Lung (tissue), 12 donors: ENCODE data around the gene ELOVL6. TPM values are rescaled to one million over a fixed set of nuclear protein-coding genes. Genes with fewer than 3 reads are reported as not detected.

Experiments
- ATAC-seq: fragments of 200-7000 bp; cut with Tn5 transposase; one replicate; pipeline ENCODE4 v1.9.1; 2020; ENCODE audit warnings: moderate number of reproducible peaks; ENCODE audit not compliant: insufficient read depth, low FRiP score
- DNase-seq, 3 donors: peaks; one replicate each; pipeline ENCODE4 v3.0.0-alpha.2; 2013 to 2017
- H3K27ac ChIP-seq, 2 donors: one replicate each; pipeline ENCODE4 v1.5.1; 2013; ENCODE audit warnings: mild to moderate bottlenecking in 2 of 2, moderate library complexity in 2 of 2, control low read depth in 1 of 2, inconsistent platforms in 1 of 2, low read depth in 1 of 2, low read length in 1 of 2
- H3K27me3 ChIP-seq, 3 donors: one replicate each; pipeline ENCODE4 v1.5.1; 2013; ENCODE audit warnings: low read length in 2 of 3; ENCODE audit not compliant: control insufficient read depth in 3 of 3, insufficient read depth in 3 of 3
- H3K36me3 ChIP-seq, 4 donors: one replicate each; pipeline ENCODE4 v1.5.1; 2013; ENCODE audit warnings: low read length in 4 of 4, mild to moderate bottlenecking in 1 of 4, moderate library complexity in 1 of 4; ENCODE audit not compliant: control insufficient read depth in 4 of 4, insufficient read depth in 4 of 4
- H3K4me1 ChIP-seq, 5 donors: one replicate each; pipeline ENCODE4 v1.5.1; 2013; ENCODE audit warnings: low read length in 5 of 5, mild to moderate bottlenecking in 2 of 5, moderate library complexity in 1 of 5; ENCODE audit not compliant: control insufficient read depth in 5 of 5, insufficient read depth in 5 of 5
- H3K4me3 ChIP-seq: one replicate; pipeline ENCODE4 v1.5.1; 2013; ENCODE audit warnings: mild to moderate bottlenecking, control low read depth, moderate library complexity
- H3K9ac ChIP-seq, 2 donors: one replicate each; pipeline ENCODE4 v1.5.1; 2013; ENCODE audit warnings: low read length in 2 of 2, control low read depth in 1 of 2; ENCODE audit not compliant: insufficient read depth in 1 of 2
- H3K9me3 ChIP-seq, 4 donors: one replicate each; pipeline ENCODE4 v1.5.1; 2013; ENCODE audit warnings: low read length in 3 of 4, mild to moderate bottlenecking in 1 of 4, moderate library complexity in 1 of 4; ENCODE audit not compliant: control insufficient read depth in 4 of 4, insufficient read depth in 3 of 4
- WGBS, 2 donors: extraction: QIAGEN DNeasy Blood & Tissue Kit; methylation state at CpG; one replicate each; pipeline ENCODE4 v1.1.7; 2013; 5-methylcytosine and 5-hydroxymethylcytosine counted together
- polyA plus RNA-seq, 2 donors: library from polyadenylated mRNA; stranded (reverse); fragments of 200-250 nt; gene quantifications; one replicate each; pipeline ENCODE4 v1.2.1, GENCODE V29; 2013
- total RNA-seq, 2 donors: library from RNA; depleted of rRNA in 1 of 2; stranded (reverse); fragments of >200 nt in 1 of 2; gene quantifications; one replicate each; pipeline ENCODE4 v1.2.1, GENCODE V29; 2014 to 2021
- TF ChIP-seq, protein P1 (sequence below): IDR thresholded peaks from 2 replicates; pipeline ENCODE4 v1.5.1; 2012; ENCODE audit warnings: mild to moderate bottlenecking; ENCODE audit errors: control extremely low read depth, extremely low read depth
- donor health status: control.
- donor health status: control.
- donor health status: Bipolar disorder and iron deficiency.
- donor health status: healthy.
- donor health status: DM: yes; HTN: yes; CAD: no.

Gene ELOVL6
- total and polyA plus RNA-seq, 4 donors: 5.5 to 21.1 (median 12.7) TPM

GRCh38 chr4:110112056-110112455 lies 86.4 kb downstream of the ELOVL6 start:
- H3K27ac ChIP-seq: no peak overlapping the region
- no peaks in the 10 kb centered on the region for H3K27me3 ChIP-seq
- TF ChIP-seq, protein P1, sequence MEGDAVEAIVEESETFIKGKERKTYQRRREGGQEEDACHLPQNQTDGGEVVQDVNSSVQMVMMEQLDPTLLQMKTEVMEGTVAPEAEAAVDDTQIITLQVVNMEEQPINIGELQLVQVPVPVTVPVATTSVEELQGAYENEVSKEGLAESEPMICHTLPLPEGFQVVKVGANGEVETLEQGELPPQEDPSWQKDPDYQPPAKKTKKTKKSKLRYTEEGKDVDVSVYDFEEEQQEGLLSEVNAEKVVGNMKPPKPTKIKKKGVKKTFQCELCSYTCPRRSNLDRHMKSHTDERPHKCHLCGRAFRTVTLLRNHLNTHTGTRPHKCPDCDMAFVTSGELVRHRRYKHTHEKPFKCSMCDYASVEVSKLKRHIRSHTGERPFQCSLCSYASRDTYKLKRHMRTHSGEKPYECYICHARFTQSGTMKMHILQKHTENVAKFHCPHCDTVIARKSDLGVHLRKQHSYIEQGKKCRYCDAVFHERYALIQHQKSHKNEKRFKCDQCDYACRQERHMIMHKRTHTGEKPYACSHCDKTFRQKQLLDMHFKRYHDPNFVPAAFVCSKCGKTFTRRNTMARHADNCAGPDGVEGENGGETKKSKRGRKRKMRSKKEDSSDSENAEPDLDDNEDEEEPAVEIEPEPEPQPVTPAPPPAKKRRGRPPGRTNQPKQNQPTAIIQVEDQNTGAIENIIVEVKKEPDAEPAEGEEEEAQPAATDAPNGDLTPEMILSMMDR: no peak
- H3K36me3 ChIP-seq: no peaks in the 10 kb centered on the region
- no peak overlapping the region for H3K9ac ChIP-seq
- 96% methylated on average over 4 of the region's 4 CpGs for WGBS, 2 donors
- H3K9me3 ChIP-seq: no peaks in the 10 kb centered on the region
- H3K4me1 ChIP-seq: peaks cover 0 to 3% (median 0%) of the 10 kb centered on the region in 5 donors
- no peak overlapping the region for H3K4me3 ChIP-seq
- ATAC-seq (no peak), DNase-seq (no peak)

- no peak overlapping the region for H3K27ac ChIP-seq
- no peak for DNase-seq
- no peak overlapping the region for H3K4me3 ChIP-seq
- TF ChIP-seq, protein P1: no peak
- WGBS, 2 donors: 86 to 88% methylated on average over 3 of the region's 3 CpGs
- H3K36me3 ChIP-seq: no peaks in the 10 kb centered on the region
- ATAC-seq: no peak
- H3K9ac ChIP-seq: no peak overlapping the region
- no peaks in the 10 kb centered on the region for H3K27me3 ChIP-seq
- H3K4me1 ChIP-seq: peaks cover 0 to 9% (median 0%) of the 10 kb centered on the region in 5 donors
- H3K9me3 ChIP-seq: no peaks in the 10 kb centered on the region
These were observed 89.0 kb downstream of the ELOVL6 start for GRCh38 chr4:110109455-110109854.

- TF ChIP-seq, protein P1: no peak
- H3K4me1 ChIP-seq: peaks cover 0 to 9% (median 0%) of the 10 kb centered on the region in 5 donors
- no peak overlapping the region for H3K9ac ChIP-seq
- WGBS, 2 donors: 95% methylated on average over 1 of the region's 1 CpG
- DNase-seq (no peak), ATAC-seq (no peak)
- H3K4me3 ChIP-seq: no peak overlapping the region
- no peaks in the 10 kb centered on the region for H3K27me3 ChIP-seq
- H3K9me3 ChIP-seq: no peaks in the 10 kb centered on the region
- no peak overlapping the region for H3K27ac ChIP-seq
- H3K36me3 ChIP-seq: no peaks in the 10 kb centered on the region
These were observed 89.5 kb downstream of the ELOVL6 start for GRCh38 chr4:110108960-110109359.

GRCh38 chr4:110108422-110108821 lies 90.0 kb downstream of the ELOVL6 start:
- DNase-seq: no peak

More at GRCh38 chr4:110108422-110108821, 90.0 kb downstream of the ELOVL6 start:
- H3K36me3 ChIP-seq: no peaks in the 10 kb centered on the region
- TF ChIP-seq, protein P1: no peak
- no peak overlapping the region for H3K27ac ChIP-seq
- H3K4me1 ChIP-seq: peaks cover 0 to 9% (median 0%) of the 10 kb centered on the region in 5 donors
- H3K9ac ChIP-seq: no peak overlapping the region
- no peak overlapping the region for H3K4me3 ChIP-seq
- WGBS, 2 donors: 46 to 55% methylated on average over 3 of the region's 3 CpGs
- no peaks in the 10 kb centered on the region for H3K9me3 ChIP-seq
- H3K27me3 ChIP-seq: no peaks in the 10 kb centered on the region
- ATAC-seq: no peak
